ENCODE measurements around the gene G3BP1.
"Not testable (repeated sequence)": the region's sequence is repeated elsewhere in the genome, so short reads cannot be mapped to it uniquely, and the experiment has no call there.

The G3BP1 gene

DNA sequence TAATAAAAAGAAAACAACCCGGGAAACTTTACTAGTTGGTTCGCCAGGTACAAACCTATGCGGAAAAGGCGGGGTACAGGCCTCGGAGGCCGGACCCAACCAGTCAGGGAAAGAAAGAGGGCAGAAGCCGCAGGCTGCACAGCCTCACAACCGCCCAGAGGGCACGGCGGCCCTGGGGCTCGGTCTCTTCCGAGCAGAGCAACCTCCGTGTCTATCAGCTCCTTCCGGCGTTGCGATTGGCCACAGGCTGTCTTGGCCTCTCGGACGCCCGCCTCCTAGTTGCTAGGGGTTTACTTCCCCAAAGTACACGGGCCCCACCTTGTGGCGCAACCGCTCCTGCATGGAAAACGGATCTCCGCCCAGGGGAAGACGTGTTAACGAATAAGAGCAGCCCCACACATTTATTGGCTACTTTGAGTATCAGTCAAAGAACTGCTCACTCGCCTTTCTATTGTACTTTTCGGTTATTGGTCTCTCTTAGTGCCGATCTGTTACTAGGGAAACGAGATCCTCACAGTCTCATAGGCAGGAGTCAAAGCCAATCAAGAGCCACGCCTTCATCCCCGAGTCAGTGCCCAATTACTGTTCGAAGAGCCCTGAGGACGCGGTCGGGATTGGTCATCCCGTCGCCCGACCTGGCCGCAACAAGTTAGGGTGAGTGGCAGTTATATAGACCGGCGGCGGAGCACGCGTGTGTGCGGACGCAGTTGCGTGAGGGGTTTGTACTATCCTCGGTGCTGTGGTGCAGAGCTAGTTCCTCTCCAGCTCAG is at the start of gene G3BP1:
TSS of gene G3BP1 (plus strand) at position 696 of the 770 bp plus-strand sequence. CDS start 14,667 bp downstream, outside the sequence.
- DNase-seq = peak; percentile 100

GRCh38 chr5:151722546-151722945 is 49.2 kb upstream of the G3BP1 start:
- DNase-seq = no peak

DNA sequence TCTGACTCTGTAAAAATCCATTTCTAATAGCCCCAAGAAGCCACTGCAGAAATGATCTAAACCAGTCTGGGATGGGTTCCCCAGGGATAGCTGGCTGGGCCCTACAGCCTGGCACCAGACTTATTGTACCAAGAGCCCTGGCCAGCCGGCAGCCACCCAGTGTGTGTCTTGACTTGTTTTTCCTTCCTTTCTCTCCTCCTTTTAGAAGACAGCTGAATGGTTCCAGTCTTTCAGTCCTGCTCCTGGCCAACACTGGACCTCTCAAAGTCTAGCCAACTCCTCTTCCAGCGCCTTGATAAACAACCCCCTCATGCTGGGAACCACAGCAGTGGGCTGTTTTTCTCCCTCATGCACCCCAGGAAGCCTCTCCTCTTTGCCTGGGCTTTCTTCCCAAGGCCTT is 47.4 kb upstream of the G3BP1 start:
- DNase-seq = no peak

- not testable (repeated sequence) for DNase-seq
Measured at GRCh38 chr5:151729597-151729996, 42.2 kb upstream of the G3BP1 start.

DNA sequence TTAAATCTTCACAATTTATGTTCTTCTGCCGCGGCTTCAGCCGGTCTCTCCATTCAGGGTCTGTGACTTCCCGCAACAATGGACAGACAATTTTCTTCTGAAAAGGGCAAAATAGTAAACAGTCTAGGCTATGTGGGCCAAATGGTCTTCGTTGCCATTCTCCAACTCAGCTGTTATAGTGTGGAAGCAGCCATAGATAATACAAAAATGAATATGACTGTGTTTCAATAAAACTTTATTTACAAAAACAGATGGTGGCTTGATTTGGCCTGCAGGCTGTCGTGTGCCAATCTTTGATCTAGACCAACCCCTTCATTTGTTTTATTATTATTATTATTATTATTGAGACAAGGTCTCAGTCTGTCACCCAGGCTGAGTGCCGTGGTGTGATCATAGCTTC is 41.4 kb upstream of the G3BP1 start:
- DNase-seq = no peak

GRCh38 chr5:151733358-151734063 is 38.2 kb upstream of the G3BP1 start:
- DNase-seq = no peak

DNA sequence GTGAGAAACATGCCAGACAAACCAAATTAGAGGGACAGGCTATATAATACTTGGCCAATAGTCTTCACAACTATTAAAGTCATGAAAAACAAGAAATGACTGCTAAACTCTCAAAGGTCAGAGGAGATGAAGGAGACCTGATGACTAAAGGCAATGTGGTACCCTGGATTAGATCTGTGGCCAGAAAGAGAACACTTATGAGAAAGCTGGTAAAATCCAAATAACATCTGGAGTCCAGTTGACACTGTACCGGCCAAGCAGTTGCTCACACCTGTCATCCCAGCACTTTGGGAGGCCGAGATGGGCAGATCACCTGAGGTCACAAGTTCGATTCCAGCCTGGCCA is 37.7 kb upstream of the G3BP1 start:
- DNase-seq = no peak

- DNase-seq = no peak
Measured at GRCh38 chr5:151735646-151736045, 36.1 kb upstream of the G3BP1 start.

- no peak for DNase-seq
Measured at GRCh38 chr5:151737431-151737830, 34.3 kb upstream of the G3BP1 start.

DNA sequence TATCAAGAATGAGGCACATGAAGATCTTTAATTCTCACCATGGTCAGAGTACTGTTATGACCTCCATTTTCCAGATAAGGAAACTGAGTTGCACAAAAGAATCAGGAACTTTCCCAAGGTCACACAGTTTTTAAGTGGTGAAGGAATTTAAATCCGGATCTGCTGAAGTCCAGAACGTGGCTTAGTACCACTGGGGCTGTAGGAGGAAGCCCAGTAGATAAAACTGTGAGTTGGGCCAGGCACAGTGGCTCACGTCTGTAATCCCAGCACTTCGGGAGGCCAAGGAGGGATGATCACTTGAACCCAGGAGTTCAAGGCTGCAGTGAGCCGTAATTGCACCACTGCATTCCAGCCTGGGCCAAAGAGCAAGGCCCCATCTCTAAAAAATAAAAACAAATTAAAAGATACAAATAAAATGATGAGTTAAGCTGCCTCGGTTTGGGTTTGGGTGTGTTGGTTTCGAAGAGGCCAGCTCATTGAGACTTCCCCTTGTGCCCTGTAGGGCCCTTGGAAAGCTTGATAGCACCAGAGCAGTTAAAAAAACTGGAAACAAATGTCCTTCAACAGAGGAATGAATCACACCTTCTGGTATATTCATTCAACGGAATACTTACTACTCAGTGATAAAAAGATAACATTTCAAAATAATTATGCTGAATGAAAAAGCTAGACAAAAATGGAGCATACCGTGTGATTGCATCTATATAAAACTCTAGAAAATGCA is 33.5 kb upstream of the G3BP1 start:
- no peak for DNase-seq

GRCh38 chr5:151739395-151739794 is 32.4 kb upstream of the G3BP1 start:
- DNase-seq = no peak

GRCh38 chr5:151739939-151740335 is 31.8 kb upstream of the G3BP1 start:
- DNase-seq = no peak

DNA sequence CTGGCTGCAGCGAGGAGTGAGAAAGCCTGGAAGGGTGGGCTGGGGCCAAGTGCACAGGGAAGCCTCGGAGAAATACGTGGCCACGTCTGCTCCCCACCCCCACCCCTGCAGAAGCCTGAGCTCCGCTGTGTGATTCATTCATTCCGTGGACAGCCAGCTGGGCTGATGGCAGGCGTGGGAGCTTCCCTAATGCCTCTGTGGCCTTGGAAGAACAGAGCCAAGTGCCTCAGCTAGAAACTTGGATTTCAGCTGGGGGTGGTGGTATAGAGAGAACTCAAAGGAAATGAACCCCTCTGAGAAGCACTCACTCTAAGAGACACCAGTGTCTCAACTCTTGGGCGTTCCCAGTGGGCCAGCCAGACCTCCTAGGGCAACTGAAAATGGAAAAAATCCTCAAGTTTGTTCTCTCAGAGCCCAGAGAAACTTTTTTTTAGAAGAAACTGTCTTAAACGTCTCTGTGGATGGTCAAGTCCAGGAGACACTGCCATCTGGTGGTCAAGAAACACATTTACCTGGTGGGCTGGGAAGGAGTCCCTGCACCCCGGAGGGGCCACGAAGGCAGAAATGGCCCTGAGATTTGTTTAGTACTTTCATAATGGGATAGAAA is 31.3 kb upstream of the G3BP1 start:
- peak in 1 of 2 experiments; percentile 53 for DNase-seq

DNA sequence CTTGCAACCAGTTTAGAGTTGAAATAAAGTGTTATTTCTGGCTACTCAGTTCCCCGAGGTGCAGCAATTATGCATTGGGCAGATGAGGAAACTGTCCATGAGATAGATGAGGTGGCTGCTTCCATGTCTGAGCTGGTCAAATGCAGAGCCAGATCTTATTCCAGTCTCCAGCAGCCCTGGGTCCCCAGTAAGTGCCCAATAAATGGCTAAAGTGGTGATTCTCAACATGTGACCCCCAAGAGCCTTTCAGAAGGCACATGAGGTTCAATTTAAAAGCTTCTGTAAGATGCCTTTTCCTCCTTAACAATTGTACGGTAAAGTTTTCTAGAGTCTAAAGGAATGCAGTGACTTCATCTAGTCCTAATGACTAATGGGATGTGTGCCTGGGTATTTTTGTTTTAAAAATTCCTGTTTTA is 30.8 kb upstream of the G3BP1 start:
- no peak for DNase-seq

- no peak for DNase-seq
Measured at GRCh38 chr5:151741678-151742423, 29.9 kb upstream of the G3BP1 start.

DNA sequence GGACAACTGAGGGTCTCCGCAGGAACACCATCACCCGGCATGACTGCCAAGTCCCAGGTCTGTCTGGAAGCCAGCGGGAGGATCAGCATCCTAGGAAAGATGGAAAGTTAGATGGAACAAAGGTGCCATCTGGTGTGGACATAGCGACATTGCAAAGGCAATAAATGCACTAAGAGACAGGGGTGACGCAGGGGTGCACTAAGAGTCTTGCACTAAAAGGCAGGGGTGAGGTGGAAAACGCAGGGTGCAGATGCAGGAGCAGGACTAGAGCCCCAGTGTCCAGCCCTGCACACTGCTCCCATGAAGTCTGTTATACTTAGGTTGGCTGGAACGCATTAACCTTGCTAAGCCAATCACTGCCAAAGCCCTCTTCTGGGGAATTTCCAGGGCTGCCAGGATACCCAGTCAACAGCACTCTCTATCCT is 28.9 kb upstream of the G3BP1 start:
- peak; percentile 15 to 58 for DNase-seq

DNA sequence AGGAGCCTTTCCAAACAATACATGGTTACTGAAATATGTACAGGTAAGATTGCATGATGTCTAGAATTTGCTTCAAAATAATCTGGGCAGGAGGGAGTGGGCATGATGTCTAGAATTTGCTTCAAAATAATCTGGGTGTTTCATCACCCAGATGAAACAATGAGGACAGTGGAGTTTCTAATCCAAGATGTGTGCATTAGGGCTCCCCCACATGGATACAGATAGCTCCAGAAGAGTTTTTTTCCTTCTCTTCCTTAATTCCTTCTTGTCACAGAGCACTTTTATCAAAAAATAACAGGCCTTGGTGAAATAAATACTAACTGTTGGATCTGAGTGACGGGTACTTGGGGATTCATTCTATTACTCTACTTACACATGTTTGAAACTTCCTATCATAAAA is 28.2 kb upstream of the G3BP1 start:
- DNase-seq = no peak

DNA sequence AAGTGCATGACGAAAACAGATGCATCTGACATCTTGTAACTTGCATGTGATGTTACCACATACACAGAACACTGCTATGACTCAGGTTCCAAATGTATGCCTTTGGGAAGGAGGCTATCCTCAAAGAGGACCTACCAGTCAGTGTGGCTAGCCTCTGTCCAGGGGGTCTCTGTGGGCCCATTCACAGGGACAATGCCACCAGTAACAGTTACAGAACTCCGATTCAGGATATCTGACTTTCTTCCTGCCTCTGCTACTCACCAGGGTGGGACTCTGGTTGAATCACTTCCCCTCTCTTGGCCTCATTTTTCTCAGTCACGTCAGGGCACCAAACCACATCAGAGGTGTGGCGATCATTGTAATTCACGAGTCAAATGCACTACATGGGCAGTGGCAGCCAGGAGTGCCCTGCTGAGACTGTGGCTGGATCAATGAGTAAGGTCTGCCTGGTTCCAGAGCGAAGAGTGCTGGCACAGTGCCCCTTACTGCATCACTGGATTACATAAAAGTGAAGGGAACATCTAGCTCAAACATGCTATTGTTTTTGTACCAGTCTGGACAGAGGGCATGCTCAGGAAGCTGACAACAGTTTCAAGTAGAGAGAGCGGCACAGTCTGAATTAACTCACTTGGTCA is 26.6 kb upstream of the G3BP1 start:
- DNase-seq = no peak

DNA sequence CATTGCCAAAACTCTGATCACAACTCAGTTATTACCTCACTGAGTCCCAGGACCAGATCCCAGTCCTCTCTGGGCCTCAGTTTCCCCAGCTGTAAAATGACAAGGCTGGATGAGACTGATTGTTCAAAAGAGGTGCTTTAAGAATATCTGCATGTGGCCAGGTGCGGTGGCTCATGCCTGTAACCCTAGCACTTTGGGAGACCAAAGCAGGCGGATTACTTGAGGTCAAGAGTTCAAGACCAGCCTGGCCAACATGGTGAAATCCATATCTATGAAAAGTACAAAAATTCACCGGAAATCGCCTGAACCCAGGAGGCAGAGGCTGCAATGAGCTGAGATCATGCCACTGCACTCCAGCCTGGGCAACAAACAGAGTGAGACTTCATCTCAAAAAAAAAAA is 21.6 kb upstream of the G3BP1 start:
- no peak for DNase-seq

- no peak for DNase-seq
Measured at GRCh38 chr5:151751091-151751490, 20.7 kb upstream of the G3BP1 start.

- no peak for DNase-seq
Measured at GRCh38 chr5:151751593-151751992, 20.2 kb upstream of the G3BP1 start.

DNA sequence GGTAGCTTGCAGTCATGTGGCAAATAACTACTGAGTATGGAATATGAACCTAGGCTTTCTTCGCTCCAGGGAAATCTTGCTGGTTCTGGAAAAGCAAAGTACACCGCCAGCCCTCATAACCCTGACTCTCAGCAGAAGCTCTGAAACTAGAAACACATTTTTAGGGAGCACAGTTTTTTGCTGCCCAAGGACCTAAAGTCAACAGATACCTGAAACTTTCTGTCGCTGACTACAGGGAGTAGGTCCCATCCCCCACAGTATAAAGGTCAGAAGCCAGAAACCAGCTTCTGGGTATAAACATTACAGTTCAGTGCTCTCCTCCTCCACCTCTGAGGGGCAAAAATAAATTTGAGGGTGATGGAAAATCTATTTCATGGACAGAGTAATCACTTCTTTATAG is 16.4 kb upstream of the G3BP1 start:
- DNase-seq = no peak

All from NCI-H524 (cell line).